Endothelial cell of umbilical vein (primary cell): Measurements from ENCODE around the gene RAB40A. TPM values are rescaled to one million over a fixed set of nuclear protein-coding genes. Genes with fewer than 3 reads are reported as not detected.

Source experiments
- BruUV-seq: library from RNA; stranded (reverse); fragments of 400-500 nt; replicated peaks from 2 replicates; lab custom pipeline; 2021; lab: Mats Ljungman, UMichigan
- CTCF ChIA-PET: fragments of 300-600, 350-600 bp; sonication (Branson Sonifier 250); formaldehyde crosslinking; loops from one replicate; lab custom pipeline; 2021; ENCODE audit warnings: antibody characterized with exemption, inconsistent platforms; lab: Charles Lee
- POLR2A ChIA-PET: fragments of 300-600, 350-600 bp; sonication (Branson Sonifier 250); formaldehyde crosslinking; loops from one replicate; lab custom pipeline; 2021; ENCODE audit warnings: antibody characterized with exemption, inconsistent platforms; lab: Charles Lee
- DNase-seq: peaks from one replicate; pipeline ENCODE4 v3.0.0-alpha.2; 2011; ENCODE audit warnings: low read depth, low spot score
- FAIRE-seq: peaks from 2 replicates; lab custom pipeline; 2011; peaks lifted over from hg19 to GRCh38; lab: Jason Lieb, UNC
- H2AFZ ChIP-seq: 2 replicates; pipeline ENCODE4 v1.6.0; 2012; ENCODE audit warnings: low read depth, low read length, control low read depth, inconsistent platforms
- H3K27ac ChIP-seq: 2 replicates; pipeline ENCODE4 v1.5.1; 2011; ENCODE audit warnings: low read depth, mild to moderate bottlenecking, control low read depth, low read length, moderate library complexity; ENCODE audit not compliant: insufficient read depth
- H3K27me3 ChIP-seq, 2 experiments: 2 replicates each; pipeline versions ENCODE4 v1.6.0 to v1.6.1; 2011; ENCODE audit warnings: low read length in 2 of 2, mixed read lengths in 1 of 2; ENCODE audit not compliant: control insufficient read depth in 2 of 2, insufficient read depth in 2 of 2
- H3K36me3 ChIP-seq, 2 experiments: 2 replicates in 1 of 2; 3 replicates in 1 of 2; pipeline ENCODE4 v1.5.1; 2011; ENCODE audit warnings: low read length in 2 of 2, mild to moderate bottlenecking in 1 of 2, moderate library complexity in 1 of 2; ENCODE audit not compliant: control insufficient read depth in 2 of 2, insufficient read depth in 2 of 2; ENCODE audit errors: extremely low read depth in 1 of 2
- H3K4me1 ChIP-seq: 3 replicates; pipeline ENCODE4 v1.5.1; 2011; ENCODE audit warnings: mild to moderate bottlenecking, low read length; ENCODE audit not compliant: control insufficient read depth, insufficient read depth; ENCODE audit errors: extremely low read depth
- H3K4me2 ChIP-seq: 2 replicates; pipeline ENCODE4 v1.6.1; 2011; ENCODE audit warnings: low read length, control low read depth, mixed read lengths; ENCODE audit not compliant: insufficient read depth
- H3K4me3 ChIP-seq, 3 experiments: fragments of 200-600 bp in 1 of 3; sonication (generic), shearing (Covaris generic) in 1 of 3; replicated peaks in 1 of 3; 2 replicates each; pipeline ENCODE4 v1.5.1; 2011 to 2016; ENCODE audit warnings: control low read depth in 3 of 3, low read length in 3 of 3, mild to moderate bottlenecking in 2 of 3, inconsistent platforms in 1 of 3, low read depth in 1 of 3, moderate library complexity in 1 of 3; ENCODE audit not compliant: insufficient read depth in 1 of 3
- H3K79me2 ChIP-seq: 2 replicates; pipeline ENCODE4 v1.6.0; 2012; ENCODE audit warnings: low read length, inconsistent platforms; ENCODE audit not compliant: control insufficient read depth, insufficient read depth
- H3K9ac ChIP-seq: replicated peaks from 2 replicates; pipeline ENCODE3; 2011; ENCODE audit warnings: low read length, control low read depth; ENCODE audit not compliant: insufficient read depth; ENCODE audit errors: extremely low read depth
- H3K9me1 ChIP-seq: replicated peaks from 3 replicates; pipeline ENCODE4 v1.6.0; 2011; ENCODE audit warnings: mild to moderate bottlenecking, low read length; ENCODE audit not compliant: control insufficient read depth, insufficient read depth; ENCODE audit errors: extremely low read depth
- H3K9me3 ChIP-seq: replicated peaks from 2 replicates; pipeline ENCODE4 v1.5.1; 2012; ENCODE audit warnings: low read length, inconsistent platforms; ENCODE audit not compliant: control insufficient read depth, insufficient read depth
- H4K20me1 ChIP-seq: replicated peaks from 2 replicates; pipeline ENCODE3; 2011; ENCODE audit warnings: mild to moderate bottlenecking, low read length; ENCODE audit not compliant: control insufficient read depth, insufficient read depth; ENCODE audit errors: extremely low read depth
- EZH2 ChIP-seq: IDR thresholded peaks from 2 replicates; pipeline ENCODE4 v1.6.1; 2012; ENCODE audit warnings: borderline replicate concordance, low read depth, mild to moderate bottlenecking, moderate library complexity, low read length, inconsistent platforms; ENCODE audit not compliant: severe bottlenecking
- FOS ChIP-seq: IDR thresholded peaks from 2 replicates; pipeline ENCODE4 v1.6.1; 2011; ENCODE audit warnings: mild to moderate bottlenecking, low read length, moderate library complexity, borderline replicate concordance; ENCODE audit not compliant: insufficient read depth
- GATA2 ChIP-seq: IDR thresholded peaks from 2 replicates; pipeline ENCODE4 v1.7.0; 2011; ENCODE audit warnings: low read depth, mild to moderate bottlenecking, moderate library complexity, mixed read lengths, low read length; ENCODE audit not compliant: insufficient read length, insufficient read depth
- JUN ChIP-seq: IDR thresholded peaks from 2 replicates; pipeline ENCODE4 v1.6.1; 2011; ENCODE audit warnings: borderline replicate concordance, low read depth; ENCODE audit not compliant: insufficient read length, insufficient read depth
- MAX ChIP-seq: IDR thresholded peaks from 2 replicates; pipeline ENCODE4 v1.6.1; 2011; ENCODE audit not compliant: insufficient read depth, insufficient read length
- MYC ChIP-seq: IDR thresholded peaks from one replicate; pipeline ENCODE4 v1.6.1; 2011; ENCODE audit warnings: mild to moderate bottlenecking, low read depth, low read length
- POLR2A ChIP-seq: IDR thresholded peaks from 2 replicates; pipeline ENCODE4 v1.6.1; 2012; ENCODE audit warnings: low read depth, mild to moderate bottlenecking, control low read depth, low read length
- POLR2AphosphoS5 ChIP-seq: IDR thresholded peaks from 2 replicates; pipeline ENCODE4 v1.6.1; 2012; ENCODE audit warnings: low read depth, mild to moderate bottlenecking, control low read depth, low read length, moderate library complexity; ENCODE audit not compliant: insufficient read depth
- dilution Hi-C: fragments of 300-500 bp; cut with MboI; formaldehyde crosslinking; loops from one replicate; pipeline ENCODE4 v1.15.0; 2019; ENCODE audit warnings: low sequenced_read_pairs; ENCODE audit not compliant: extremely low pct_ligation_motif_present
- intact Hi-C: fragments of 100-400 bp; cut with micrococcal nuclease; formaldehyde crosslinking; loops from one replicate; pipeline ENCODE4 v1.10.0; 2022
- polyA plus RNA-seq, 4 experiments: library from polyadenylated mRNA; depleted of rRNA in 3 of 4; stranded (reverse) in 3 of 4; unstranded in 1 of 4; fragments of >200 nt; gene quantifications; 2 replicates each; pipeline versions ENCODE4 v1.2.1 to v1.2.3, GENCODE V29; 2011 to 2012; ENCODE audit warnings: missing spikeins in 1 of 4
- total RNA-seq: library from RNA; stranded (reverse); gene quantifications from 2 replicates; pipeline ENCODE4 v1.2.3, GENCODE V29; 2021
- TF ChIP-seq, protein P1 (sequence below), 2 donors: IDR thresholded peaks; 1 replicate in 1 of 2; 2 replicates in 1 of 2; pipeline ENCODE4 v1.5.1; 2011; ENCODE audit warnings: low read length in 2 of 2, mild to moderate bottlenecking in 2 of 2, moderate library complexity in 2 of 2, control low read depth in 1 of 2, inconsistent platforms in 1 of 2, low read depth in 1 of 2; ENCODE audit not compliant: insufficient read depth in 1 of 2; ENCODE audit errors: extremely low read depth in 1 of 2

The RAB40A gene
- total and polyA plus RNA-seq, 2 donors (not counting 3 experiments of a cell fraction or from before 2014, with no cell fraction given): 0.30 to 0.58 TPM

DNA sequence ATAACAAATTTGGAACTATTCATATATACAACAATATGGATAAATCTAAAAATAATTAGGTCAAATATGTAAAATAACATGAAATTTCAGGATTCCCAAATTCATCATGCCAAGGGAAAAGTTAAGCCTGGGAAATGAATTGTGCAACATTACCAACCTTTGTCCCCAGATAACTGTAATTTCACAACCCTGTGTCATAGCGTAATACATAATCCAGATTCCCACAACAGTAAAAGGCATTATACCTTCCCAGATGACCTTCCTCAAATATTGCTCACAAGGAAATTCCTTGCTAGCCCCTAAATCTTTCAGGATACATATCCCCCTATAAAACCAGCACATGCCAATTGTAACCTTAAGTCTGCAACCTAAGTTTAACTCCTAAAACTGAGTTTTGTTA, 32.9 kb upstream of the RAB40A start:
- Histone ChIP-seq H3K4me3 (no peak overlapping the region), H3K36me3 (no peaks in the 10 kb centered on the region), H4K20me1 (no peaks in the 10 kb centered on the region), H2AFZ (no peak overlapping the region), H3K79me2 (no peaks in the 10 kb centered on the region), H3K27me3 (no peaks in the 10 kb centered on the region), H3K4me2 (no peak overlapping the region), H3K27ac (no peak overlapping the region), H3K9me1 (no peaks in the 10 kb centered on the region), H3K4me1 (peaks cover 2% of the 10 kb centered on the region), H3K9me3 (no peaks in the 10 kb centered on the region), H3K9ac (no peak overlapping the region)
- intact Hi-C loops: no loop called here
- TF ChIP-seq POLR2AphosphoS5 (no peak), MYC (no peak), POLR2A (no peak), MAX (no peak), JUN (no peak), FOS (no peak), GATA2 (no peak), EZH2 (no peak)
- TF ChIP-seq, protein P1, sequence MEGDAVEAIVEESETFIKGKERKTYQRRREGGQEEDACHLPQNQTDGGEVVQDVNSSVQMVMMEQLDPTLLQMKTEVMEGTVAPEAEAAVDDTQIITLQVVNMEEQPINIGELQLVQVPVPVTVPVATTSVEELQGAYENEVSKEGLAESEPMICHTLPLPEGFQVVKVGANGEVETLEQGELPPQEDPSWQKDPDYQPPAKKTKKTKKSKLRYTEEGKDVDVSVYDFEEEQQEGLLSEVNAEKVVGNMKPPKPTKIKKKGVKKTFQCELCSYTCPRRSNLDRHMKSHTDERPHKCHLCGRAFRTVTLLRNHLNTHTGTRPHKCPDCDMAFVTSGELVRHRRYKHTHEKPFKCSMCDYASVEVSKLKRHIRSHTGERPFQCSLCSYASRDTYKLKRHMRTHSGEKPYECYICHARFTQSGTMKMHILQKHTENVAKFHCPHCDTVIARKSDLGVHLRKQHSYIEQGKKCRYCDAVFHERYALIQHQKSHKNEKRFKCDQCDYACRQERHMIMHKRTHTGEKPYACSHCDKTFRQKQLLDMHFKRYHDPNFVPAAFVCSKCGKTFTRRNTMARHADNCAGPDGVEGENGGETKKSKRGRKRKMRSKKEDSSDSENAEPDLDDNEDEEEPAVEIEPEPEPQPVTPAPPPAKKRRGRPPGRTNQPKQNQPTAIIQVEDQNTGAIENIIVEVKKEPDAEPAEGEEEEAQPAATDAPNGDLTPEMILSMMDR (IDR thresholded peaks at IDR 0.05; ENCODE audit: extremely low read depth in 1 of 2, insufficient read depth in 1 of 2, low read depth in 1 of 2, low read length in 2 of 2): no peak
- CTCF ChIA-PET: no interaction called here
- dilution Hi-C loops: no loop called here
- FAIRE-seq (no peak), DNase-seq (no peak)
- BruUV-seq: no TSS peak
- POLR2A ChIA-PET: no interaction called here
